Measurements from ENCODE around the gene MYO1E. TPM values are rescaled to one million over a fixed set of nuclear protein-coding genes. Genes with fewer than 3 reads are reported as not detected.

The MYO1E gene
- total RNA-seq (2022; extraction: Qiagen RNA extraction) = 235 to 423 TPM (median 355 TPM) in 5 replicates

GRCh38 chr15:59372352-59373211 is at the start of gene MYO1E:
MYO1E (minus strand) TSS chr15:59372871; CDS start chr15:59372500, 371 bp downstream.

GRCh38 chr15:59206623-59207183 is 166.0 kb downstream of the MYO1E start, which contains the start of gene LDHAL6B:
LDHAL6B (plus strand) TSS chr15:59206843; CDS start chr15:59206941, 98 bp downstream.

GRCh38 chr15:59104912-59105732 is 267.5 kb downstream of the MYO1E start, which contains the start of gene CCNB2:
CCNB2 (plus strand) TSS chr15:59105146; CDS start chr15:59105269, 123 bp downstream.

Other genes starting within 250 kb of the MYO1E start
- gene LDHAL6B, start 166.0 kb downstream of the MYO1E start, total RNA-seq (2022; extraction: Qiagen RNA extraction) = 0.05 TPM in 1 of 5 replicates, not detected in the others
- gene FAM81A, start 65.3 kb upstream of the MYO1E start, total RNA-seq (2022; extraction: Qiagen RNA extraction) = 9.7 to 14.8 TPM (median 13.1 TPM) in 5 replicates
- gene GCNT3, start 238.9 kb upstream of the MYO1E start, total RNA-seq (2022; extraction: Qiagen RNA extraction) = 111 to 128 TPM (median 119 TPM) in 5 replicates